GM04504 (cell line): ENCODE measurements around the gene PTPRO.

Experiments used
- DNase-seq: peaks from one replicate; pipeline ENCODE4 v3.0.0-alpha.2; 2012; ENCODE audit warnings: low read depth

PTPRO gene

DNA sequence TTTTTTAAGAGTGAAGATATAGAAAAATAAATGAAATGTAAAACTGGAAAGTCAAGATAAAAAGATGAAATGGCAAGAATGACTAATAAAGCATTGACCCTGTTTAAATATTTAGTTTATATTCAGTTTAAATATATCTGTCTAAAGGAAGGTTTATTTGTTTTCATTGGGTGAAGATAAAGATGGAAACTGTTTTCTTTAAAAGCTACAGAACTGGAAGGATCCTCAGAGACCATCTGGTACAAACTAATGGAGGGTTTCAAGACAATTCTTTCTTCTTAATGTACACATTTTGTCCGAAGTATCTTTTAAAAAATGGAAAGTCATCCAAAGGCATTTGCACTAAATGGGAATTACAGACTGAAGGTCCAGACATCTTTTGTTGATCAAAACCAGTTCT is 324.3 kb downstream of the PTPRO start:
- no peak for DNase-seq
